GM19351 (cell line): Measurements from ENCODE around the gene PTPRQ.
A peak's percentile ranks its signal among the peaks of the same experiment; 100 is the strongest.
"Not testable (repeated sequence)": the region's sequence is repeated elsewhere in the genome, so short reads cannot be mapped to it uniquely, and the experiment has no call there.

ENCODE experiments used
- ATAC-seq: cut with Tn5 transposase; IDR thresholded peaks from one replicate; pipeline ENCODE4 v1.9.1; 2021; ENCODE audit warnings: mild to moderate bottlenecking, moderate library complexity; ENCODE audit not compliant: unreplicated experiment

PTPRQ gene

GRCh38 chr12:80627782-80628181 is 183.7 kb downstream of the PTPRQ start:
- no peak for ATAC-seq

DNA sequence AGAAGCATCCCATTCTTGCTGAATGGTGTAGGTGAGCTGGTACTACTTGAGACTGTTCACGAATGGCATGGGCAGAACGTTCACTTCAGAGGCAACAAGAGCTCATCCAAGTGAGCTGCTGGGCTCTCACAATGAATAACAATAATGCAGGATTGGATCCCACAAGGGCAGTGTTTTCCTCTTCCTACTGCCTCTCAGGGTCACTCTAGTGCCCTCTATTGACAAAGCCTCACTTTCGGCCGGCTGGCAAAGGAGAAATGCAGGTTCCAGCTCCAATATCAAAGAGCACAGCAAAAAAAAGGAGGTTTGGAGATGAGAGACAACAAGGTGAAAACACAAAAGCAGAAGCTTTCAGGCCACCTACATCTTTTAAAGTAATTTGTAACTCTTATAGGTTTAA is 188.8 kb downstream of the PTPRQ start:
- ATAC-seq, result no peak

GRCh38 chr12:80634903-80635302 is 190.9 kb downstream of the PTPRQ start:
- ATAC-seq, result no peak

DNA sequence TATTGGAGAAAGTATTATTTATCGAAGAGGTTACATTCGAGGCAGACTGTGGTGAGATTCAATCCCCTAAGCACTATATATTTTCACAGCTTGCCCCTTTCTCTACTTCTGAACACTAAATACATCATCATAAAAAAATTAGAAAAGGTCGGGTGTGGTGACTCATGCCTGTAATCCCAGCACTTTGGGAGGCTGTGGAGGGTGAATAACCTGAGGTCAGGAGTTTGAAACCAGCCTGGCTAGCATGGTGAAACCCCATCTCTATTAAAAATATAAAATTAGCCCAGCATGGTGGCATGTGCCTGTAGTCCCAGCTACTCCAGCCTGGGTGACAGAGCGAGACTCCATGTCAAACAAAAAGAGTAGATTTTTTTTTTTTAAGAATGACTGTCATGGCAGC is 192.8 kb downstream of the PTPRQ start:
- no peak for ATAC-seq

- no peak for ATAC-seq
These were observed 197.9 kb downstream of the PTPRQ start for GRCh38 chr12:80641936-80642335.

DNA sequence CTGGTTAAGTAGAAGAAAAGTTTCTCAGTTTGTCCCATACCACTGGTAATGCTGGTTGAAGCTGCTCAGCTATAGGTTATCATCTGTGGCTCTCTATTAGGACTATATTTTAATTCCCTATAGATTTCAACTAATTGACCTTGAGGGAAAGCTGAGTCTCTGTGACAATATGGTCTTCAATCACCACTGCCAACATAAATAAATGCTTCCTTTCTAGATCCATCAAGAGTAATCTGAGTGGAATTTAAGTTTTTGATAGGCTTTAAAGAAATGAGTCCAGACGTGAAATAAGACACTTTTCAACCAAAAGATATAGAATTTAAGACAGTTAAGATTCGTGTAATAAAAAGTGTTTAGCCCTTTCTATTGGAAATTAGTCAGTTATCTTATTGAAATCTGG is 199.9 kb downstream of the PTPRQ start:
- ATAC-seq, result no peak

GRCh38 chr12:80648881-80649280 is 204.8 kb downstream of the PTPRQ start:
- no peak for ATAC-seq

DNA sequence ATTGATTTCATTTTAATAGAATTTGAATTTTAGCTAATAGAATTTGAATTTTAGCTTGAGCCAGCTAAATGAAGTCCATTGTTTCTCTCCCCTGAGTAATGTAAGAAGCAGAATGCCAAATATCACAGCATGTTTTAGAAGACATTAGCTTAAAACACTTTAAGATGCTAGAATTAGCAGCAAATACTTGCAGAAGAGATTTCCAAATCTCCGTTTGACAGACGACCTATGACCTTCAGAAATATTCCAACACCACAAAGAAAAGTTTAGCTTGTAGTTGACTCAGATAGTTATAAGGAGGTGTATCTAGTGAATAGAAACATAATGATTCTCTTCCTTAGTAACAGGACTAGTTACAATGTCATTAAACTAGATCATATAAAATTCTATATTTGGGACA is 211.7 kb downstream of the PTPRQ start:
- no peak for ATAC-seq

GRCh38 chr12:80659512-80660063 is 215.6 kb downstream of the PTPRQ start:
- no peak for ATAC-seq

DNA sequence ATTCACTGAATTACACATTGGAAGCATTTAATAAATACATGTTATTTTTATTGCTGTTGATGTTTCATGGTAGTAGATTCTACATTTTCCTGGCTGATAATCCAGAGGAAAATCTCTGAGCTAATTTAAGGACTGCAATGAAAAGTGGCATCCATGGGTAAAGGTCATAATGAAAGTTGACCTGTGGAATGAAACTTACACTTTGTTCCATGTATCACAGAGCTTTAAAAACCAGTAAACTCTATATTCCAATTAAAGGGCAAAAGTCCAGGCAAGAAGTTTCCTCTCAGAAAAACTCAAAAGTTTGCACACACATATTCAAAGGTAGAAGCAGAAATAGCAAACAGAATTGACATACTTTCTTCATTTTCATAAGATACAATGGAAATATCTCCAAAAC is 218.6 kb downstream of the PTPRQ start:
- ATAC-seq, result no peak

- no peak for ATAC-seq
These were observed 226.2 kb downstream of the PTPRQ start for GRCh38 chr12:80670214-80670613.

DNA sequence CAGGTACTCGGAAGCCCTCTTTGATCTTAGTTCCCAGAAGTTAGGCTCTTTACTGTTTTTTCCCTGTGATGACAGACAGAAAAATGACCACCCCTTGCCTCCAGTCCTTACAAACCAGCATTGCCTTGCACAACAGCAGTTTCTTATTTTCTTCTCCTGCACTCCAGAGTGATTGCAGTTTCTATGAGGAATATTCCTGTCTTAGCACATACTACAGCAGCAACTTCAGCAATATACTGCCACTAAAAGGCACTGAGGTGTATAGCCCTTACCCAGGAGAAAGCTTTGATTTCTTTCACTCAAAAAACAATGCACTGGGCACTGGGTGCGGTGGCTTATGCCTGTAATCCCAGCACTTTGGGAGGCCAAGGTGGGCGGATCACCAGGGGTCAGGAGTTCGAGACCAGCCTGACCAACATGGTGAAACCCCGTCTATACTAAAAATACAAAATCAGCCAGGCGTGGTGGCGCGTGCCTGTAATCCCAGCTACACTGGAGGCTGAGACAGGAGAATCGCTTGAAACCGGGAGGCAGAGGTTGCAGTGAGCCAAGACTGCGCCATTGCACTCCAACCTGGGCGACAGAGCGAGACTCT is 232.1 kb downstream of the PTPRQ start:
- ATAC-seq, result not testable (repeated sequence)

GRCh38 chr12:80676856-80677255 is 232.8 kb downstream of the PTPRQ start:
- ATAC-seq, result no peak

DNA sequence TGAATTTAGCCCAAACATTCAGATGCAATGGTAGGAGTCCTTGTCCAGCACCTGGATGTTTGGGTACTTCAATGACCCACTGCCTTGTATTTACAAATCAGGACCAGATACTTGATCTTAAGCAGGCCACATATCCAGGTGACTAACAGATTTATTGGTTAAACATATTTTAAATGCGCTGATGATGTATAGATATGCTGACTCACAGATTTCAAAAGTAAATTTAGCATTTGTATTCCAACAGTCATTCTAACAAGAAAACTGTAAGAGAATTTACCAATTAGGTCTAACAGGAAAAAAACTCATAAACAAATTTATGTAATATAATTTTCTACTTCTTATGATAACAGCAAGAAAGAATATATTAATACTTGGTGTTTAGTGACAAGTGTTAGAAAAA is 234.0 kb downstream of the PTPRQ start:
- no peak for ATAC-seq

- ATAC-seq, result no peak
These were observed 235.5 kb downstream of the PTPRQ start for GRCh38 chr12:80679346-80680131.

- peak; percentile 91 for ATAC-seq
These were observed 237.3 kb downstream of the PTPRQ start for GRCh38 chr12:80681287-80681686.

- ATAC-seq, result no peak
These were observed 237.8 kb downstream of the PTPRQ start for GRCh38 chr12:80681786-80682185.

DNA sequence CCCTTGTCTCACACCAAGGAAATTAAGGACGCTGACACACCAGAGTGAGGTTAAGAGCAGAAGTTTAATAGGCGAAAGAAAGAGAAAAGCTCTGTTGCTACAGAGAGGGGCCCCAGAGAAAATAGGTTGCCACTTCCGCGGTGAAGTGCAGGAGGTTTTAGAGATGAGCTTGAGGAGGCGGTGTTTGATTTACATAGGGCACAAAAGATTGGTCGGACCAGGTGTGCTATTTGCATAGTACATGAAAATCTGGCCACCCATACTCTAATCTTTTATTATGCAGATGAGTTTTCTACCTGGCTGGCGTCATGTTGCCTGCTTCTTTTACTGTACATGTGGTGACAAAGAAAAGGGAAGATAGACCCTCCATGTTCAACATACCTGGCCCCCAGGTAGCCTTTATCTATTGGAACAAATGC is 240.1 kb downstream of the PTPRQ start:
- no peak for ATAC-seq

DNA sequence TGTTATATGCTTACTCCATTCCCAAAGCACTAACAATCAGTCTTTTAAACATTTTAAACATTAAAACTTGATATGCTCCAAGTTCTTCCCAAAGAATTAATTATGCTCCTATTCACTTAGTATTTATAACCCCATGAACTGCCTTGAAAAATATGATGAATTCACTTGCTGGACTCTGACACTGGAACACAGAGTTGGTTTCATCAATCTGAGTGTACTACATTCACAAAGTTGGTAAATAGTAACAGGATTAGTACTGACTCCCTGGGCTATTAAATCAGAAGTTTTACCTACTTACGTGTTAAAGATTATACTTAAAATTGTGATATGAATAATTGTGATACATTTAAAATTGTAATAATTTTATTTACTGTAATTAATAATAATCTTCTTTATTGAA is 246.1 kb downstream of the PTPRQ start:
- ATAC-seq, result no peak

DNA sequence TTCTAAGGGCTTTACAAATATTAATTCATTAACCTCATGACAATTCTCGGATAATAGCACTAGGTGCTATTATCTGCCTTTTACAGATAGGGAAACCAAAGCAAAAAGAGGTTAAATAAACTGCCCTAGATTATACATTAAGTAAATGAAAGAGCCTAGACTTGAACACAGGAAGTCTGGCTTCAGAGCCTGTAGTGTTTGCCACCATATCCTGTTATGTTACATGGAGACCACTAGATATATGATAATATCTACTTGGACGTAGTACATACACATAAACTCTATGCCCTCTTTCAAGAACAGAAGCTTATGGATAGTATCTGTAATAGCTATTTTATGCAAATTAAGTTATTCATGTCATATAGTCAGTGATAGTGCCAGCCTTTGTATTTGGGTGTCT is 246.5 kb downstream of the PTPRQ start:
- no peak for ATAC-seq

DNA sequence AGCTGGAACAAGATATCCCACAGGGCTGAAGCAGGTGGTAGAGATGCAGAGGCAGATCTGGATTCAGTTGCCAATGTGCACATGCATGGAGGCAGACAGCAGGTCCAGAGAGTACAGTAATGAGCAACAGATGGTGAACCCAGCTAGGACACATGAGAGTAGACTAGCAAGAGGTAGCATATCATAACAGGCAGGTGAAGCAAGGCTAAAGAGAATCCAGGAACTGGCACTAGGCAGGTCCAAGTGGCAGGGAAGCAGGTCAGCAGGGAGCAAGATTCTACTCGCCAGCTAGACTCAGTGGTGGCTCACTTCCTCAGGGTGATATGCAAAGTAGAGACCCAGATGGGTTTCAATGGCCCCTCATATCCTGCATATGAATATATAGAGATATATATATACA is 248.1 kb downstream of the PTPRQ start:
- ATAC-seq, result peak; percentile 71

GRCh38 chr12:80697270-80697887 is 253.3 kb downstream of the PTPRQ start:
- no peak for ATAC-seq
